Esophagus squamous epithelium (tissue), 5 donors: Measurements from ENCODE around the gene MAGOH. TPM values are rescaled to one million over a fixed set of nuclear protein-coding genes. Genes with fewer than 3 reads are reported as not detected.
"Not testable (repeated sequence)": the region's sequence is repeated elsewhere in the genome, so short reads cannot be mapped to it uniquely, and the experiment has no call there.

ENCODE experiments used
- DNase-seq: peaks from one replicate; lab custom pipeline; 2025; lab: John Stamatoyannopoulos, UW
- H3K27ac ChIP-seq, 4 donors: fragments of 200-600 bp; sonication (generic); one replicate each; pipeline ENCODE4 v1.5.1; 2016 to 2019; ENCODE audit warnings: mild to moderate bottlenecking in 1 of 4
- H3K27me3 ChIP-seq, 4 donors: fragments of 200-600 bp; sonication (generic); 1 replicate in 3 of 4; 2 replicates in 1 of 4; pipeline versions ENCODE4 v1.5.1 to v1.6.0; 2017 to 2021; ENCODE audit warnings: antibody characterized with exemption in 1 of 4
- H3K36me3 ChIP-seq, 3 donors: fragments of 200-600 bp; sonication (generic); one replicate each; pipeline ENCODE4 v1.5.1; 2016 to 2019
- H3K4me1 ChIP-seq, 3 donors: fragments of 200-600 bp; sonication (generic); one replicate each; pipeline ENCODE4 v1.5.1; 2017 to 2019
- H3K4me3 ChIP-seq, 4 donors: fragments of 200-600 bp; sonication (generic); 1 replicate in 3 of 4; 2 replicates in 1 of 4; pipeline ENCODE4 v1.5.1; 2016 to 2019; ENCODE audit warnings: mild to moderate bottlenecking in 2 of 4, moderate library complexity in 1 of 4
- H3K9me3 ChIP-seq, 3 donors: fragments of 200-600 bp; sonication (generic); one replicate each; pipeline ENCODE4 v1.5.1; 2016 to 2019
- CTCF ChIP-seq, 6 experiments: fragments of 450-650 bp in 4 of 6; fragments of 200-600 bp in 2 of 6; sonication (generic) in 2 of 6; IDR thresholded peaks; one replicate each; pipeline ENCODE4 v1.5.1; 2016 to 2019; ENCODE audit warnings: antibody characterized with exemption in 6 of 6, mild to moderate bottlenecking in 4 of 6, moderate library complexity in 4 of 6
- POLR2A ChIP-seq, 4 donors: fragments of 450-650 bp; IDR thresholded peaks; one replicate each; pipeline ENCODE4 v1.6.1; 2017; ENCODE audit warnings: antibody characterized with exemption in 4 of 4, mild to moderate bottlenecking in 4 of 4, moderate library complexity in 3 of 4
- WGBS, 2 donors: methylation state at CpG; one replicate each; pipeline ENCODE4 v1.1.5; 2018; 5-methylcytosine and 5-hydroxymethylcytosine counted together
- intact Hi-C: fragments of 100-400 bp; cut with DNase I; formaldehyde crosslinking; loops from one replicate; pipeline ENCODE4 v1.15.0; 2022
- total RNA-seq, 4 donors: library from RNA; depleted of rRNA; stranded (reverse); fragments of >200 nt; gene quantifications; one replicate each; pipeline ENCODE4 v1.1.0, GENCODE V29; 2016
- donor health status: DM: yes; HTN: yes; CAD: no.

Gene MAGOH
- total RNA-seq, 4 donors from 2014 or later = 27.6 to 52.7 (median 41.8) TPM

GRCh38 chr1:53206735-53207379, 31.5 kb downstream of the MAGOH start:
- 86 to 92% methylated on average over 1 of the region's 1 CpG for WGBS, 2 donors
- TF ChIP-seq CTCF (IDR thresholded peaks at IDR 0.05) = no peak
- TF ChIP-seq POLR2A (IDR thresholded peaks at IDR 0.05) = no peak
- DNase-seq = no peak
- Histone ChIP-seq H3K4me3 (no peak overlapping the region), H3K27me3 (no peaks in the 10 kb centered on the region), H3K9me3 (peaks cover 0 to 11% (median 0%) of the 10 kb centered on the region in 3 donors), H3K36me3 (peaks cover 16 to 100% (median 28%) of the 10 kb centered on the region in 3 donors), H3K27ac (no peak overlapping the region), H3K4me1 (peaks cover 0 to 5% (median 3%) of the 10 kb centered on the region in 3 donors)
- intact Hi-C loops = no loop called here

GRCh38 chr1:53206083-53206685, 32.1 kb downstream of the MAGOH start:
- intact Hi-C loops = not testable (repeated sequence)
- 83 to 93% methylated on average over 2 to 3 of the region's 3 CpGs for WGBS, 2 donors

GRCh38 chr1:53205496-53205895, 32.8 kb downstream of the MAGOH start:
- H3K27me3 ChIP-seq, intact Hi-C loops, DNase-seq, H3K27ac ChIP-seq, H3K4me3 ChIP-seq: not testable (repeated sequence)
- Histone ChIP-seq H3K4me1 (peaks cover 0 to 15% (median 6%) of the 10 kb centered on the region in 3 donors), H3K9me3 (peaks cover 0 to 11% (median 0%) of the 10 kb centered on the region in 3 donors), H3K36me3 (peaks cover 9 to 100% (median 28%) of the 10 kb centered on the region in 3 donors)
- WGBS, 2 donors = 100% methylated on average over 1 of the region's 1 CpG; no CpG with 5 or more reads in 1 of the 2 donors

More at GRCh38 chr1:53206083-53206685, 32.1 kb downstream of the MAGOH start:
- H3K36me3 ChIP-seq = peaks cover 16 to 100% (median 28%) of the 10 kb centered on the region in 3 donors
- not testable (repeated sequence) for DNase-seq, H3K4me1 ChIP-seq, H3K27me3 ChIP-seq, H3K27ac ChIP-seq, H3K4me3 ChIP-seq
- peaks cover 0 to 11% (median 0%) of the 10 kb centered on the region in 3 donors for H3K9me3 ChIP-seq

GRCh38 chr1:53203466-53203865, 34.9 kb downstream of the MAGOH start:
- peaks cover 8 to 36% (median 13%) of the 10 kb centered on the region in 3 donors for H3K4me1 ChIP-seq
- intact Hi-C loops = no loop called here
- H3K9me3 ChIP-seq = peaks cover 0 to 11% (median 0%) of the 10 kb centered on the region in 3 donors
- 89 to 97% methylated on average over 3 of the region's 3 CpGs for WGBS, 2 donors
- no peak overlapping the region for H3K4me3 ChIP-seq
- H3K27me3 ChIP-seq = no peaks in the 10 kb centered on the region
- H3K36me3 ChIP-seq = peaks cover 4 to 81% (median 23%) of the 10 kb centered on the region in 3 donors
- no peak for TF ChIP-seq CTCF (IDR thresholded peaks at IDR 0.05)
- TF ChIP-seq POLR2A (IDR thresholded peaks at IDR 0.05) = no peak
- H3K27ac ChIP-seq = no peak overlapping the region
- no peak for DNase-seq

GRCh38 chr1:53198241-53198651, 40.1 kb downstream of the MAGOH start:
- H3K36me3 ChIP-seq = peaks cover 0 to 29% (median 9%) of the 10 kb centered on the region in 3 donors
- no peaks in the 10 kb centered on the region for H3K27me3 ChIP-seq
- TF ChIP-seq POLR2A (IDR thresholded peaks at IDR 0.05) = peak in 1 of 4 donors; percentile 36
- TF ChIP-seq CTCF (IDR thresholded peaks at IDR 0.05) = no peak
- peak overlapping the region; percentile 88 to 99 (median 97) for H3K27ac ChIP-seq
- WGBS, 2 donors = 16 to 22% methylated on average over 4 of the region's 4 CpGs
- H3K4me3 ChIP-seq = peak overlapping the region in 3 of 4 donors; percentile 68 to 95 (median 76)
- H3K4me1 ChIP-seq = peaks cover 23 to 68% (median 26%) of the 10 kb centered on the region in 3 donors
- H3K9me3 ChIP-seq = no peaks in the 10 kb centered on the region
- intact Hi-C loops = no loop called here
- DNase-seq = no peak
